Mesothelial cell of epicardium (in vitro differentiated cells): ENCODE results near the gene PCARE. TPM values are rescaled to one million over a fixed set of nuclear protein-coding genes. Genes with fewer than 3 reads are reported as not detected.

Experiments used
- DNase-seq, 2 experiments: peaks; one replicate each; pipeline ENCODE4 v3.0.0; 2021; ENCODE audit warnings: low spot score in 2 of 2; ENCODE audit not compliant: unreplicated experiment in 2 of 2
- H3K27ac Mint-ChIP-seq: 2 replicates; pipeline ENCODE4 v1.8.0; 2021; ENCODE audit warnings: mixed read lengths
- H3K27me3 Mint-ChIP-seq: 2 replicates; pipeline ENCODE4 v1.8.0; 2021; ENCODE audit warnings: low read depth, mixed read lengths
- H3K36me3 Mint-ChIP-seq: 2 replicates; pipeline ENCODE4 v1.8.0; 2021; ENCODE audit warnings: mixed read lengths
- H3K4me1 Mint-ChIP-seq: 2 replicates; pipeline ENCODE4 v1.8.0; 2021; ENCODE audit warnings: mixed read lengths
- H3K4me3 Mint-ChIP-seq: 2 replicates; pipeline ENCODE4 v1.8.0; 2021; ENCODE audit warnings: mild to moderate bottlenecking, moderate library complexity, mixed read lengths
- H3K9me3 Mint-ChIP-seq: 2 replicates; pipeline ENCODE4 v1.8.0; 2021; ENCODE audit warnings: mixed read lengths
- total RNA-seq: library from RNA; stranded (reverse); gene quantifications from 3 replicates; pipeline ENCODE4 v1.2.1, GENCODE V29; 2021
- TF ChIP-seq, protein P1 (sequence below): fragments of 200-600 bp; sonication (generic); IDR thresholded peaks from one replicate; pipeline ENCODE4 v1.5.0; 2021; ENCODE audit warnings: antibody characterized with exemption; ENCODE audit not compliant: unreplicated experiment

The PCARE gene
- total RNA-seq, 1 donor from 2014 or later: 0.22 TPM

- Mint-ChIP-seq H3K27ac (no peak overlapping the region), H3K36me3 (no peaks in the 10 kb centered on the region), H3K4me1 (peaks cover 15% of the 10 kb centered on the region), H3K4me3 (no peak overlapping the region), H3K27me3 (no peaks in the 10 kb centered on the region), H3K9me3 (no peaks in the 10 kb centered on the region)
- TF ChIP-seq, protein P1, sequence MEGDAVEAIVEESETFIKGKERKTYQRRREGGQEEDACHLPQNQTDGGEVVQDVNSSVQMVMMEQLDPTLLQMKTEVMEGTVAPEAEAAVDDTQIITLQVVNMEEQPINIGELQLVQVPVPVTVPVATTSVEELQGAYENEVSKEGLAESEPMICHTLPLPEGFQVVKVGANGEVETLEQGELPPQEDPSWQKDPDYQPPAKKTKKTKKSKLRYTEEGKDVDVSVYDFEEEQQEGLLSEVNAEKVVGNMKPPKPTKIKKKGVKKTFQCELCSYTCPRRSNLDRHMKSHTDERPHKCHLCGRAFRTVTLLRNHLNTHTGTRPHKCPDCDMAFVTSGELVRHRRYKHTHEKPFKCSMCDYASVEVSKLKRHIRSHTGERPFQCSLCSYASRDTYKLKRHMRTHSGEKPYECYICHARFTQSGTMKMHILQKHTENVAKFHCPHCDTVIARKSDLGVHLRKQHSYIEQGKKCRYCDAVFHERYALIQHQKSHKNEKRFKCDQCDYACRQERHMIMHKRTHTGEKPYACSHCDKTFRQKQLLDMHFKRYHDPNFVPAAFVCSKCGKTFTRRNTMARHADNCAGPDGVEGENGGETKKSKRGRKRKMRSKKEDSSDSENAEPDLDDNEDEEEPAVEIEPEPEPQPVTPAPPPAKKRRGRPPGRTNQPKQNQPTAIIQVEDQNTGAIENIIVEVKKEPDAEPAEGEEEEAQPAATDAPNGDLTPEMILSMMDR: no peak
- DNase-seq: no peak
These were observed 60.0 kb downstream of the PCARE start for GRCh38 chr2:29014331-29014730.

GRCh38 chr2:29013057-29013780 lies 61.1 kb downstream of the PCARE start:
- H3K27ac Mint-ChIP-seq: no peak overlapping the region
- no peaks in the 10 kb centered on the region for H3K27me3 Mint-ChIP-seq
- TF ChIP-seq, protein P1: no peak

DNA sequence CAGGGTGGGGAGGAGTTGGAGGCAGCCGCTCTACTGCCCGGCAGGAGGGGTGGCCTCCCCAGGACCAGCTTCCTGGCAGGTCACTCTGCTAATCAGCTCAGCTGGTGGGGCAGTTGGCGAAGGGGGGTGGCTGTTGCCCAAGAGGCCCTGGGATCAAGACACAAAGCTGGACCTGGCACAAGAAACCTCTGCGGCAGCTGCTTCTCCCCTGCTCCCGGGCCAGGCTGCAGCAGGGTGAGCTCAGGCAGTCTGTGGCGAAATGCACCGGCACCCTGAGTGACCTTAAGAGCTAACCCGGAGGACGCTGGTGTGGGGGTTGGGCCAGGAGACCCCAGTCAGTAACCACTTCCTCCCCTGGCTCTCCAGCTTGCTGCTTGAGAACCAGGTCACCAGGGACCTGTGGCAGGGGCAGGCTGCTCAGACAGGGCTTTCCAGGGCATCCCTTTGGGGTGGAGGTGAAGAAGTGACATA lies 62.1 kb downstream of the PCARE start:
- Mint-ChIP-seq H3K9me3 (no peaks in the 10 kb centered on the region), H3K4me3 (no peak overlapping the region), H3K27ac (no peak overlapping the region), H3K27me3 (no peaks in the 10 kb centered on the region), H3K4me1 (peaks cover 15% of the 10 kb centered on the region), H3K36me3 (no peaks in the 10 kb centered on the region)
- DNase-seq: no peak
- TF ChIP-seq, protein P1: no peak

More at GRCh38 chr2:29013057-29013780, 61.1 kb downstream of the PCARE start:
- peaks cover 15% of the 10 kb centered on the region for H3K4me1 Mint-ChIP-seq
- H3K9me3 Mint-ChIP-seq: no peaks in the 10 kb centered on the region
- H3K4me3 Mint-ChIP-seq: no peak overlapping the region
- no peaks in the 10 kb centered on the region for H3K36me3 Mint-ChIP-seq
- no peak for DNase-seq

Other genes starting within 250 kb of the PCARE start
- gene TRMT61B, start 204.2 kb downstream of the PCARE start, total RNA-seq: 18.6 to 19.2 TPM (median 19.1 TPM) in 3 replicates
- 65.3 to 66.9 TPM (median 65.5 TPM) in 3 replicates for gene WDR43, start 179.9 kb downstream of the PCARE start, total RNA-seq
- 0.16 to 0.40 TPM (median 0.38 TPM) in 3 replicates for gene TOGARAM2, start 93.2 kb downstream of the PCARE start, total RNA-seq
- gene CLIP4, start 40.9 kb upstream of the PCARE start, total RNA-seq: 28.7 to 31.7 TPM (median 28.8 TPM) in 3 replicates